ENCODE results near the gene BPIFA3.
A peak's percentile ranks its signal among the peaks of the same experiment; 100 is the strongest.

The BPIFA3 gene

GRCh38 chr20:33210371-33210770, 6.8 kb upstream of the BPIFA3 start:
- no peak overlapping the region for H3K4me3 ChIP-seq (ENCODE audit: low read depth, low read length)
- no peak for TF ChIP-seq CTCF (IDR thresholded peaks at IDR 0.05; ENCODE audit: borderline replicate concordance, insufficient read depth, low read depth, low read length)

DNA sequence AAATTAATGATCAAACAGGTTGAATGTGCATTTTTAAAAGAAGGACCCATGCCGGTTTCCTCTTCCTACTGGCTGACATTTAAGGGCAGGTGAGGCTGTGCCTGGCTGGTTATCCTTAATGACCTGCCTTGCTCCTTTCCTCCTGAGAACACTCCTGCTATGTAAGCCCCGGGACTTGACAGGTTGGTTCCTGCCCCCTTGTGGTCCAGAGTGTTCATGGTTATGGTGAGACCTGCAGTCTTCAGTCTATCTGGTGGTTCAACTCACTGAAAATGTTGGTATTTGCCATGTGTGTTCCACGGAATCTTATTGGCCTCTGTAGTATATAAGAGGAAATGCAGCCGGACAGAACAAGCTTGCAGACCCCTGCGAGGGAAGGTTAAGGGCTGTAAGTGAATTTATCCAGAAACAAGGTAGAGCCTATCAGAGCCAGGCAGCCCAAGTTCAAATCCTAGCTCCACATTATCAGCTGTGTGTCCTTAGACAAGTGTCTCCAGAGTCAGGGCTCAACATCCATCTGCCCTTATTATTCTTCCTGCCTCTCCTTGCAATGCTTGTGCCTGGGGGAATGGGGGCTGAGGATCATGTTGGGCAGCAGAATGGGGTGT, 5.2 kb upstream of the BPIFA3 start:
- H3K4me3 ChIP-seq (ENCODE audit: low read depth, low read length) = no peak overlapping the region
- peak; percentile 58; the same call in 1 of the 2 replicates for TF ChIP-seq CTCF (IDR thresholded peaks at IDR 0.05; ENCODE audit: borderline replicate concordance, insufficient read depth, low read depth, low read length)

- no peak for TF ChIP-seq CTCF (IDR thresholded peaks at IDR 0.05; ENCODE audit: borderline replicate concordance, insufficient read depth, low read depth, low read length)
- no peak overlapping the region for H3K4me3 ChIP-seq (ENCODE audit: low read depth, low read length)
These were observed 7.2 kb downstream of the BPIFA3 start for GRCh38 chr20:33224399-33224798.

DNA sequence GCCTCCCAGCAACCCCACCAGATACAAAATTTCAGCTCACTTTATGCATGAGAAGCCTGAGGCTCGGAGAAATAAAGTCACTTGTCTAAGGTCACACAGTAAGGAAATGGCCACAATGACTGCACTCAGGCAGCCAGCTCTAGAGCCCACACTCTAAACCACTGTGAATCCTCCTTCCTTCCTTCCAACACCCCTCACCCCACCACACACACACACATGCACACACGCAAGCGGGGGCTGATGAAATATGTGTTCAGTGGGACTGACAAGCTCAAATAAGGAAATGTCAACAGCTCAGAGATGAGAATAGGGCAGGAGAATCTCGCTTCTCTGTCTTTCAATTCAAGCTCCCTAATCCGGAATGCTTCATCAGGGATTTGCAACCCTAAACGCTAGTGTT, 12.7 kb downstream of the BPIFA3 start:
- H3K4me3 ChIP-seq (ENCODE audit: low read depth, low read length) = no peak overlapping the region
- TF ChIP-seq CTCF (IDR thresholded peaks at IDR 0.05; ENCODE audit: borderline replicate concordance, insufficient read depth, low read depth, low read length) = no peak

- no peak for TF ChIP-seq CTCF (IDR thresholded peaks at IDR 0.05; ENCODE audit: borderline replicate concordance, insufficient read depth, low read depth, low read length)
These were observed 14.1 kb downstream of the BPIFA3 start for GRCh38 chr20:33231237-33231636.

GRCh38 chr20:33232486-33233072, 15.4 kb downstream of the BPIFA3 start:
- no peak for TF ChIP-seq CTCF (IDR thresholded peaks at IDR 0.05; ENCODE audit: borderline replicate concordance, insufficient read depth, low read depth, low read length)

More at GRCh38 chr20:33231237-33231636, 14.1 kb downstream of the BPIFA3 start:
- H3K4me3 ChIP-seq (ENCODE audit: low read depth, low read length) = no peak overlapping the region

GRCh38 chr20:33233129-33233774, 16.1 kb downstream of the BPIFA3 start:
- TF ChIP-seq CTCF (IDR thresholded peaks at IDR 0.05; ENCODE audit: borderline replicate concordance, insufficient read depth, low read depth, low read length) = no peak
- no peak overlapping the region for H3K4me3 ChIP-seq (ENCODE audit: low read depth, low read length)

More at GRCh38 chr20:33232486-33233072, 15.4 kb downstream of the BPIFA3 start:
- no peak overlapping the region for H3K4me3 ChIP-seq (ENCODE audit: low read depth, low read length)
